GM23338 (cell line): ENCODE measurements around the gene CNN2. TPM values are rescaled to one million over a fixed set of nuclear protein-coding genes. Genes with fewer than 3 reads are reported as not detected.

Experiments used
- ATAC-seq: fragments of 200-7000 bp; cut with Tn5 transposase; 3 replicates; pipeline ENCODE4 v1.9.1; 2020
- DNase-seq: peaks from one replicate; pipeline ENCODE4 v3.0.0-alpha.2; 2015; ENCODE audit warnings: low spot score
- H2AFZ ChIP-seq: fragments of 200-600 bp; sonication (generic); 2 replicates; pipeline ENCODE4 v1.8.0; 2016; ENCODE audit warnings: antibody characterized with exemption, mild to moderate bottlenecking, moderate library complexity
- H3F3A ChIP-seq: fragments of 200-600 bp; sonication (generic); replicated peaks from 2 replicates; pipeline ENCODE4 v1.8.0; 2017; ENCODE audit warnings: antibody characterized with exemption, mixed run types, low read depth
- H3K27ac ChIP-seq: fragments of 200-600 bp; sonication (generic); 2 replicates; pipeline ENCODE4 v1.6.1; 2016; ENCODE audit warnings: low read depth
- H3K27me3 ChIP-seq: fragments of 200-600 bp; sonication (generic); 2 replicates; pipeline ENCODE4 v1.8.0; 2016; ENCODE audit warnings: mild to moderate bottlenecking, mixed run types, moderate library complexity; ENCODE audit not compliant: insufficient read depth
- H3K36me3 ChIP-seq: fragments of 200-600 bp; sonication (generic); 2 replicates; pipeline ENCODE4 v1.8.0; 2016; ENCODE audit warnings: mild to moderate bottlenecking; ENCODE audit not compliant: insufficient read depth
- H3K4me1 ChIP-seq: fragments of 200-600 bp; sonication (generic); 2 replicates; pipeline ENCODE4 v1.8.0; 2016; ENCODE audit warnings: mild to moderate bottlenecking, moderate library complexity; ENCODE audit not compliant: insufficient read depth
- H3K4me2 ChIP-seq: fragments of 200-600 bp; sonication (generic); 2 replicates; pipeline ENCODE4 v1.7.1; 2017; ENCODE audit warnings: mixed run types
- H3K4me3 ChIP-seq: fragments of 200-600 bp; sonication (generic); 2 replicates; pipeline ENCODE4 v1.6.1; 2016; ENCODE audit warnings: mixed run types
- H3K79me2 ChIP-seq: fragments of 200-600 bp; sonication (generic); replicated peaks from 2 replicates; pipeline ENCODE4 v1.8.0; 2017; ENCODE audit warnings: mild to moderate bottlenecking; ENCODE audit not compliant: insufficient read depth
- H3K9me2 ChIP-seq: fragments of 200-600 bp; sonication (generic); 2 replicates; pipeline ENCODE4 v1.8.0; 2017; ENCODE audit not compliant: insufficient read depth
- H4K20me1 ChIP-seq: fragments of 200-600 bp; sonication (generic); replicated peaks from 2 replicates; pipeline ENCODE4 v1.8.0; 2017; ENCODE audit warnings: mild to moderate bottlenecking; ENCODE audit not compliant: insufficient read depth
- H3K27ac Mint-ChIP-seq: 2 replicates; pipeline ENCODE4 v1.8.0; 2020; ENCODE audit warnings: inconsistent platforms, mild to moderate bottlenecking, moderate library complexity, mixed read lengths
- H3K27me3 Mint-ChIP-seq: 3 replicates; pipeline ENCODE4 v1.8.0; 2022; ENCODE audit warnings: low read depth, mild to moderate bottlenecking, moderate library complexity, mixed read lengths, inconsistent platforms; ENCODE audit not compliant: insufficient read depth, poor library complexity
- H3K36me3 Mint-ChIP-seq: 3 replicates; pipeline ENCODE4 v1.8.0; 2021; ENCODE audit warnings: low read depth, mild to moderate bottlenecking, inconsistent platforms, moderate library complexity, mixed read lengths
- H3K4me1 Mint-ChIP-seq: 3 replicates; pipeline ENCODE4 v1.8.0; 2020; ENCODE audit warnings: mild to moderate bottlenecking, inconsistent platforms, mixed read lengths
- H3K4me3 Mint-ChIP-seq: 3 replicates; pipeline ENCODE4 v1.8.0; 2021; ENCODE audit warnings: moderate library complexity, mild to moderate bottlenecking, inconsistent platforms, mixed read lengths
- H3K9me3 Mint-ChIP-seq: 3 replicates; pipeline ENCODE4 v1.8.0; 2020; ENCODE audit warnings: moderate library complexity, mild to moderate bottlenecking, inconsistent platforms, mixed read lengths
- CREB1 ChIP-seq: fragments of 250-450 bp; sonication (Bioruptor Pico); IDR thresholded peaks from 2 replicates; pipeline ENCODE4 v1.5.0; 2020; ENCODE audit warnings: low read depth, mild to moderate bottlenecking, moderate library complexity
- EZH2 ChIP-seq: fragments of 200-600 bp; sonication (generic); IDR thresholded peaks from one replicate; pipeline ENCODE4 v1.8.0; 2017; ENCODE audit warnings: antibody characterized with exemption, mild to moderate bottlenecking, low read depth; ENCODE audit not compliant: unreplicated experiment
- EZH2phosphoT487 ChIP-seq: fragments of 200-600 bp; sonication (generic); IDR thresholded peaks from one replicate; pipeline ENCODE4 v1.8.1; 2018; ENCODE audit warnings: antibody characterized with exemption; ENCODE audit not compliant: unreplicated experiment
- JUNB ChIP-seq: IDR thresholded peaks from one replicate; pipeline ENCODE4 v1.6.1; 2016; ENCODE audit warnings: antibody characterized with exemption; ENCODE audit not compliant: unreplicated experiment
- NANOG ChIP-seq: IDR thresholded peaks from 2 replicates; pipeline ENCODE4 v1.6.1; 2016; ENCODE audit warnings: antibody characterized with exemption, borderline replicate concordance
- POLR2AphosphoS5 ChIP-seq: IDR thresholded peaks from 2 replicates; pipeline ENCODE4 v1.6.1; 2016; ENCODE audit warnings: antibody characterized with exemption, low read depth
- STAT1 ChIP-seq: IDR thresholded peaks from one replicate; pipeline ENCODE4 v1.6.1; 2016; ENCODE audit warnings: antibody characterized with exemption; ENCODE audit not compliant: unreplicated experiment
- ZNF114 ChIP-seq: fragments of 250-450 bp; sonication (Bioruptor Pico); IDR thresholded peaks from 2 replicates; pipeline ENCODE4 v1.5.0; 2020; ENCODE audit warnings: mild to moderate bottlenecking, moderate library complexity
- ZNF331 ChIP-seq: fragments of 250-450 bp; sonication (Bioruptor Pico); IDR thresholded peaks from 2 replicates; pipeline ENCODE4 v1.5.0; 2020; ENCODE audit warnings: low read depth, mild to moderate bottlenecking, moderate library complexity
- polyA plus RNA-seq: library from polyadenylated mRNA; unstranded; fragments of >200 nt; fragmentation: Nextera tagmentation; extraction: Ambion mirVana; gene quantifications from 2 replicates; pipeline ENCODE4 v1.2.1, GENCODE V29; 2016
- total RNA-seq: library from RNA; depleted of rRNA; stranded (reverse); fragments of >200 nt; shearing (Covaris generic); gene quantifications from 2 replicates; pipeline ENCODE4 v1.2.3, GENCODE V29; 2014
- TF ChIP-seq, protein P1 (sequence below): IDR thresholded peaks from one replicate; pipeline ENCODE4 v1.6.1; 2018; ENCODE audit warnings: antibody characterized with exemption; ENCODE audit not compliant: unreplicated experiment
- TF ChIP-seq, protein P2 (sequence below), 2 experiments: fragments of 200-600 bp in 1 of 2; sonication (generic) in 1 of 2; conservative IDR thresholded peaks; 2 replicates each; pipeline versions ENCODE4 v1.5.1 to v1.6.1; 2016 to 2017; ENCODE audit warnings: antibody characterized with exemption in 2 of 2, low read depth in 2 of 2, mild to moderate bottlenecking in 2 of 2, moderate library complexity in 1 of 2
- TF ChIP-seq, protein P3 (sequence below): IDR thresholded peaks from 2 replicates; pipeline ENCODE4 v1.6.1; 2016; ENCODE audit warnings: antibody characterized with exemption
- TF ChIP-seq, protein P4 (sequence below): fragments of 250-450 bp; sonication (Bioruptor Pico); IDR thresholded peaks from 2 replicates; pipeline ENCODE4 v1.5.0; 2020; ENCODE audit warnings: mild to moderate bottlenecking, moderate library complexity

Gene CNN2
- total and polyA plus RNA-seq, 2 experiments from 2014 or later = 330 to 392 TPM

- Histone ChIP-seq H3K4me1 (no peaks in the 10 kb centered on the region), H2AFZ (no peak overlapping the region), H3K27ac (no peak overlapping the region), H3K4me3 (no peak overlapping the region), H3K4me2 (no peak overlapping the region), H3F3A (peaks cover 18% of the 10 kb centered on the region), H3K27me3 (0 out of 2 replicates have a peak, but pooled peaks cover 5% of the 10 kb centered on the region), H3K36me3 (peaks cover 4% of the 10 kb centered on the region; the same call in 1 of the 2 replicates), H3K79me2 (0 out of 2 replicates have a peak, but pooled peaks cover 4% of the 10 kb centered on the region), H3K9me2 (no peaks in the 10 kb centered on the region), H4K20me1 (0 out of 2 replicates have a peak, but pooled peaks cover 3% of the 10 kb centered on the region)
- Mint-ChIP-seq H3K9me3 (no peaks in the 10 kb centered on the region), H3K4me3 (no peak overlapping the region), H3K27me3 (peaks cover 10% of the 10 kb centered on the region), H3K27ac (no peak overlapping the region), H3K4me1 (peaks cover 5% of the 10 kb centered on the region; the same call in 1 of the 3 replicates), H3K36me3 (peaks cover 27% of the 10 kb centered on the region)
- DNase-seq (no peak), ATAC-seq (no peak)
- TF ChIP-seq, protein P1, sequence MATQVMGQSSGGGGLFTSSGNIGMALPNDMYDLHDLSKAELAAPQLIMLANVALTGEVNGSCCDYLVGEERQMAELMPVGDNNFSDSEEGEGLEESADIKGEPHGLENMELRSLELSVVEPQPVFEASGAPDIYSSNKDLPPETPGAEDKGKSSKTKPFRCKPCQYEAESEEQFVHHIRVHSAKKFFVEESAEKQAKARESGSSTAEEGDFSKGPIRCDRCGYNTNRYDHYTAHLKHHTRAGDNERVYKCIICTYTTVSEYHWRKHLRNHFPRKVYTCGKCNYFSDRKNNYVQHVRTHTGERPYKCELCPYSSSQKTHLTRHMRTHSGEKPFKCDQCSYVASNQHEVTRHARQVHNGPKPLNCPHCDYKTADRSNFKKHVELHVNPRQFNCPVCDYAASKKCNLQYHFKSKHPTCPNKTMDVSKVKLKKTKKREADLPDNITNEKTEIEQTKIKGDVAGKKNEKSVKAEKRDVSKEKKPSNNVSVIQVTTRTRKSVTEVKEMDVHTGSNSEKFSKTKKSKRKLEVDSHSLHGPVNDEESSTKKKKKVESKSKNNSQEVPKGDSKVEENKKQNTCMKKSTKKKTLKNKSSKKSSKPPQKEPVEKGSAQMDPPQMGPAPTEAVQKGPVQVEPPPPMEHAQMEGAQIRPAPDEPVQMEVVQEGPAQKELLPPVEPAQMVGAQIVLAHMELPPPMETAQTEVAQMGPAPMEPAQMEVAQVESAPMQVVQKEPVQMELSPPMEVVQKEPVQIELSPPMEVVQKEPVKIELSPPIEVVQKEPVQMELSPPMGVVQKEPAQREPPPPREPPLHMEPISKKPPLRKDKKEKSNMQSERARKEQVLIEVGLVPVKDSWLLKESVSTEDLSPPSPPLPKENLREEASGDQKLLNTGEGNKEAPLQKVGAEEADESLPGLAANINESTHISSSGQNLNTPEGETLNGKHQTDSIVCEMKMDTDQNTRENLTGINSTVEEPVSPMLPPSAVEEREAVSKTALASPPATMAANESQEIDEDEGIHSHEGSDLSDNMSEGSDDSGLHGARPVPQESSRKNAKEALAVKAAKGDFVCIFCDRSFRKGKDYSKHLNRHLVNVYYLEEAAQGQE = no peak
- TF ChIP-seq CREB1 (CRISPR knock-in tag) = no peak
- TF ChIP-seq EZH2 = no peak
- no peak for TF ChIP-seq JUNB
- TF ChIP-seq EZH2phosphoT487 = no peak
- no peak for TF ChIP-seq POLR2AphosphoS5
- TF ChIP-seq NANOG = no peak
- TF ChIP-seq, protein P2, sequence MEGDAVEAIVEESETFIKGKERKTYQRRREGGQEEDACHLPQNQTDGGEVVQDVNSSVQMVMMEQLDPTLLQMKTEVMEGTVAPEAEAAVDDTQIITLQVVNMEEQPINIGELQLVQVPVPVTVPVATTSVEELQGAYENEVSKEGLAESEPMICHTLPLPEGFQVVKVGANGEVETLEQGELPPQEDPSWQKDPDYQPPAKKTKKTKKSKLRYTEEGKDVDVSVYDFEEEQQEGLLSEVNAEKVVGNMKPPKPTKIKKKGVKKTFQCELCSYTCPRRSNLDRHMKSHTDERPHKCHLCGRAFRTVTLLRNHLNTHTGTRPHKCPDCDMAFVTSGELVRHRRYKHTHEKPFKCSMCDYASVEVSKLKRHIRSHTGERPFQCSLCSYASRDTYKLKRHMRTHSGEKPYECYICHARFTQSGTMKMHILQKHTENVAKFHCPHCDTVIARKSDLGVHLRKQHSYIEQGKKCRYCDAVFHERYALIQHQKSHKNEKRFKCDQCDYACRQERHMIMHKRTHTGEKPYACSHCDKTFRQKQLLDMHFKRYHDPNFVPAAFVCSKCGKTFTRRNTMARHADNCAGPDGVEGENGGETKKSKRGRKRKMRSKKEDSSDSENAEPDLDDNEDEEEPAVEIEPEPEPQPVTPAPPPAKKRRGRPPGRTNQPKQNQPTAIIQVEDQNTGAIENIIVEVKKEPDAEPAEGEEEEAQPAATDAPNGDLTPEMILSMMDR (conservative IDR thresholded peaks at IDR 0.05; ENCODE audit: low read depth in 2 of 2) = no peak
- TF ChIP-seq ZNF114 (CRISPR knock-in tag) = no peak
- TF ChIP-seq, protein P3, sequence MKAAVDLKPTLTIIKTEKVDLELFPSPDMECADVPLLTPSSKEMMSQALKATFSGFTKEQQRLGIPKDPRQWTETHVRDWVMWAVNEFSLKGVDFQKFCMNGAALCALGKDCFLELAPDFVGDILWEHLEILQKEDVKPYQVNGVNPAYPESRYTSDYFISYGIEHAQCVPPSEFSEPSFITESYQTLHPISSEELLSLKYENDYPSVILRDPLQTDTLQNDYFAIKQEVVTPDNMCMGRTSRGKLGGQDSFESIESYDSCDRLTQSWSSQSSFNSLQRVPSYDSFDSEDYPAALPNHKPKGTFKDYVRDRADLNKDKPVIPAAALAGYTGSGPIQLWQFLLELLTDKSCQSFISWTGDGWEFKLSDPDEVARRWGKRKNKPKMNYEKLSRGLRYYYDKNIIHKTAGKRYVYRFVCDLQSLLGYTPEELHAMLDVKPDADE = no peak
- TF ChIP-seq, protein P4, sequence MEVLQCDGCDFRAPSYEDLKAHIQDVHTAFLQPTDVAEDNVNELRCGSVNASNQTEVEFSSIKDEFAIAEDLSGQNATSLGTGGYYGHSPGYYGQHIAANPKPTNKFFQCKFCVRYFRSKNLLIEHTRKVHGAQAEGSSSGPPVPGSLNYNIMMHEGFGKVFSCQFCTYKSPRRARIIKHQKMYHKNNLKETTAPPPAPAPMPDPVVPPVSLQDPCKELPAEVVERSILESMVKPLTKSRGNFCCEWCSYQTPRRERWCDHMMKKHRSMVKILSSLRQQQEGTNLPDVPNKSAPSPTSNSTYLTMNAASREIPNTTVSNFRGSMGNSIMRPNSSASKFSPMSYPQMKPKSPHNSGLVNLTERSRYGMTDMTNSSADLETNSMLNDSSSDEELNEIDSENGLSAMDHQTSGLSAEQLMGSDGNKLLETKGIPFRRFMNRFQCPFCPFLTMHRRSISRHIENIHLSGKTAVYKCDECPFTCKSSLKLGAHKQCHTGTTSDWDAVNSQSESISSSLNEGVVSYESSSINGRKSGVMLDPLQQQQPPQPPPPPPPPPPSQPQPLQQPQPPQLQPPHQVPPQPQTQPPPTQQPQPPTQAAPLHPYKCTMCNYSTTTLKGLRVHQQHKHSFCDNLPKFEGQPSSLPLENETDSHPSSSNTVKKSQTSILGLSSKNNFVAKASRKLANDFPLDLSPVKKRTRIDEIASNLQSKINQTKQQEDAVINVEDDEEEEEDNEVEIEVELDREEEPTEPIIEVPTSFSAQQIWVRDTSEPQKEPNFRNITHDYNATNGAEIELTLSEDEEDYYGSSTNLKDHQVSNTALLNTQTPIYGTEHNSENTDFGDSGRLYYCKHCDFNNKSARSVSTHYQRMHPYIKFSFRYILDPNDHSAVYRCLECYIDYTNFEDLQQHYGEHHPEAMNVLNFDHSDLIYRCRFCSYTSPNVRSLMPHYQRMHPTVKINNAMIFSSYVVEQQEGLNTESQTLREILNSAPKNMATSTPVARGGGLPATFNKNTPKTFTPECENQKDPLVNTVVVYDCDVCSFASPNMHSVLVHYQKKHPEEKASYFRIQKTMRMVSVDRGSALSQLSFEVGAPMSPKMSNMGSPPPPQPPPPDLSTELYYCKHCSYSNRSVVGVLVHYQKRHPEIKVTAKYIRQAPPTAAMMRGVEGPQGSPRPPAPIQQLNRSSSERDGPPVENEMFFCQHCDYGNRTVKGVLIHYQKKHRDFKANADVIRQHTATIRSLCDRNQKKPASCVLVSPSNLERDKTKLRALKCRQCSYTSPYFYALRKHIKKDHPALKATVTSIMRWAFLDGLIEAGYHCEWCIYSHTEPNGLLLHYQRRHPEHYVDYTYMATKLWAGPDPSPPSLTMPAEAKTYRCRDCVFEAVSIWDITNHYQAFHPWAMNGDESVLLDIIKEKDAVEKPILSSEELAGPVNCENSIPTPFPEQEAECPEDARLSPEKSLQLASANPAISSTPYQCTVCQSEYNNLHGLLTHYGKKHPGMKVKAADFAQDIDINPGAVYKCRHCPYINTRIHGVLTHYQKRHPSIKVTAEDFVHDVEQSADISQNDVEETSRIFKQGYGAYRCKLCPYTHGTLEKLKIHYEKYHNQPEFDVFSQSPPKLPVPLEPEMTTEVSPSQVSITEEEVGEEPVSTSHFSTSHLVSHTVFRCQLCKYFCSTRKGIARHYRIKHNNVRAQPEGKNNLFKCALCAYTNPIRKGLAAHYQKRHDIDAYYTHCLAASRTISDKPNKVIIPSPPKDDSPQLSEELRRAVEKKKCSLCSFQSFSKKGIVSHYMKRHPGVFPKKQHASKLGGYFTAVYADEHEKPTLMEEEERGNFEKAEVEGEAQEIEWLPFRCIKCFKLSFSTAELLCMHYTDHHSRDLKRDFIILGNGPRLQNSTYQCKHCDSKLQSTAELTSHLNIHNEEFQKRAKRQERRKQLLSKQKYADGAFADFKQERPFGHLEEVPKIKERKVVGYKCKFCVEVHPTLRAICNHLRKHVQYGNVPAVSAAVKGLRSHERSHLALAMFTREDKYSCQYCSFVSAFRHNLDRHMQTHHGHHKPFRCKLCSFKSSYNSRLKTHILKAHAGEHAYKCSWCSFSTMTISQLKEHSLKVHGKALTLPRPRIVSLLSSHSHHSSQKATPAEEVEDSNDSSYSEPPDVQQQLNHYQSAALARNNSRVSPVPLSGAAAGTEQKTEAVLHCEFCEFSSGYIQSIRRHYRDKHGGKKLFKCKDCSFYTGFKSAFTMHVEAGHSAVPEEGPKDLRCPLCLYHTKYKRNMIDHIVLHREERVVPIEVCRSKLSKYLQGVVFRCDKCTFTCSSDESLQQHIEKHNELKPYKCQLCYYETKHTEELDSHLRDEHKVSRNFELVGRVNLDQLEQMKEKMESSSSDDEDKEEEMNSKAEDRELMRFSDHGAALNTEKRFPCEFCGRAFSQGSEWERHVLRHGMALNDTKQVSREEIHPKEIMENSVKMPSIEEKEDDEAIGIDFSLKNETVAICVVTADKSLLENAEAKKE (CRISPR knock-in tag) = no peak
- TF ChIP-seq ZNF331 (CRISPR knock-in tag) = no peak
- no peak for TF ChIP-seq STAT1
These were observed 47.6 kb downstream of the CNN2 start for GRCh38 chr19:1073956-1074517.
